ENCODE measurements around the gene PRKAR2B.

DNA sequence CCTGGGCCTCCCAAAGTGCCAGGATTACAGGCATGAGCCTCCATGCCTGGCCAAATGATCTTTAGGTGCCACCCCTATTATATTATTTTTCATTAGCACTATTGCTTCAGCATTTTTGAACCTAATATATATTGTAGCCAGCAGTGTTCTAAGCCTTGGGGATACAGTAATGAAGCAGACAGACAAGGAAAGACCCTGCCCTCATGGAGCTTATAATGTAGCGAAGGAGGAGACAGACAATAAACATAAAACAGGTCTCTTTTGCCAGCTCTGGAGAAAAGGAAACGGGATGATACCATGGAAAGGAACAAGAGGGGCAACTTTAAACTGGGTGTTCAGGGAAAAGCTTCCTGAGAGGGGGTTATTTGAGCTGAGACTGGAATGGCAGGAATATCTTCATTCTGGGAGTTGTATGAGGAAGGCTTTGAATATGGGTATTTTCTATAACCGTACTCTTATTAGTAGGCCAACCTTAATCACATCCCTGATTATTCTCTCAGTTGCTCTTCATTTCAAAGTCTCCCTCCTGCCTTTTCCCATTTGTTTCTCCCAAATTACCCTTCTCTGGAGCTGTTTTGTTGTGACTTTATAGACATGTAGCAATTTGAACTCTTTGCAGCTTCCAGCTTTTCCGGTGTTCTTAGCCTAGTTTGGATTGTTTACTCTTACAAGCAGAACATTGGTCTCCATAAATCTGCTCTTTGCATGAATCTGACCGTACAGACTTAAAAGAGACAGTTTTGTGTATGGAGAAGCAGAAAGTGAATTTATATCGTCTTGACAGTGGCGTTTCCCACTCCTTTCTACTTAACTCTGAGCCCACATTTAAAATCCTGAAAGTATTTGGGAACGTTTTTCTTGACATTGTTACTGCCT is 19.0 kb downstream of the PRKAR2B start:
- no peak for TF ChIP-seq CTCF (IDR thresholded peaks at IDR 0.05)
- TF ChIP-seq EZH2 (IDR thresholded peaks at IDR 0.05; ENCODE audit: borderline replicate concordance, insufficient read depth, low read depth, low read length, poor library complexity, severe bottlenecking): no peak
